GM18498 (cell line): Measurements from ENCODE around the gene OXCT1.
"Not testable (repeated sequence)": the region's sequence is repeated elsewhere in the genome, so short reads cannot be mapped to it uniquely, and the experiment has no call there.

Experiments
- ATAC-seq: cut with Tn5 transposase; IDR thresholded peaks from one replicate; pipeline ENCODE4 v1.9.1; 2021; ENCODE audit warnings: mild to moderate bottlenecking, moderate library complexity; ENCODE audit not compliant: unreplicated experiment

The OXCT1 gene

GRCh38 chr5:41778410-41778809, 91.8 kb downstream of the OXCT1 start:
- no peak for ATAC-seq

GRCh38 chr5:41776435-41776834, 93.8 kb downstream of the OXCT1 start:
- no peak for ATAC-seq

- no peak for ATAC-seq
Measured at GRCh38 chr5:41773799-41774198, 96.4 kb downstream of the OXCT1 start.

- peak; percentile 41 for ATAC-seq
Measured at GRCh38 chr5:41772785-41773442, 97.3 kb downstream of the OXCT1 start.

GRCh38 chr5:41772056-41772455, 98.2 kb downstream of the OXCT1 start:
- no peak for ATAC-seq

- peak; percentile 93 for ATAC-seq
Measured at GRCh38 chr5:41770799-41771198, 99.4 kb downstream of the OXCT1 start.

- ATAC-seq = no peak
Measured at GRCh38 chr5:41768692-41769091, 101.5 kb downstream of the OXCT1 start.

- ATAC-seq = no peak
Measured at GRCh38 chr5:41764650-41765049, 105.6 kb downstream of the OXCT1 start.

- ATAC-seq = peak; percentile 57
Measured at GRCh38 chr5:41763574-41763973, 106.7 kb downstream of the OXCT1 start.

- ATAC-seq = no peak
Measured at GRCh38 chr5:41763081-41763480, 107.1 kb downstream of the OXCT1 start.

GRCh38 chr5:41762426-41762825, 107.8 kb downstream of the OXCT1 start:
- no peak for ATAC-seq

GRCh38 chr5:41761663-41762062, 108.6 kb downstream of the OXCT1 start:
- no peak for ATAC-seq

- no peak for ATAC-seq
Measured at GRCh38 chr5:41755705-41756104, 114.5 kb downstream of the OXCT1 start.

GRCh38 chr5:41754857-41755256, 115.4 kb downstream of the OXCT1 start:
- peak; percentile 78 for ATAC-seq

GRCh38 chr5:41751867-41752266, 118.4 kb downstream of the OXCT1 start:
- no peak for ATAC-seq

- peak; percentile 99 for ATAC-seq
Measured at GRCh38 chr5:41748631-41749030, 121.6 kb downstream of the OXCT1 start.

- no peak for ATAC-seq
Measured at GRCh38 chr5:41747708-41748107, 122.5 kb downstream of the OXCT1 start.

GRCh38 chr5:41747301-41747700, 122.9 kb downstream of the OXCT1 start:
- ATAC-seq = no peak

GRCh38 chr5:41742608-41743007, 127.6 kb downstream of the OXCT1 start:
- not testable (repeated sequence) for ATAC-seq

- ATAC-seq = no peak
Measured at GRCh38 chr5:41738710-41739354, 131.4 kb downstream of the OXCT1 start.

GRCh38 chr5:41736641-41737040, 133.6 kb downstream of the OXCT1 start:
- no peak for ATAC-seq

- peak; percentile 84 for ATAC-seq
Measured at GRCh38 chr5:41735213-41735612, 135.0 kb downstream of the OXCT1 start.

- ATAC-seq = not testable (repeated sequence)
Measured at GRCh38 chr5:41729381-41729780, 140.8 kb downstream of the OXCT1 start.
